Stimulated activated CD8-positive, alpha-beta memory T cell treated with anti-CD3 and anti-CD28 coated beads, Interleukin-4, amount 100 ng/mL, for 1 hour (primary cell): ENCODE measurements around the gene RECQL.
"Not testable (repeated sequence)": the region's sequence is repeated elsewhere in the genome, so short reads cannot be mapped to it uniquely, and the experiment has no call there.

ENCODE experiments used
- DNase-seq, 2 donors: peaks; one replicate each; pipeline ENCODE4 v3.0.0-alpha.2; 2020; ENCODE audit warnings: low read depth in 2 of 2, low spot score in 1 of 2

Gene RECQL

GRCh38 chr12:21502872-21503271, 1.4 kb upstream of the RECQL start:
- no peak for DNase-seq

GRCh38 chr12:21502164-21502496, 695 bp upstream of the RECQL start:
- DNase-seq, result peak in 1 of 2 donors; percentile 1

- peak in 1 of 2 donors; percentile 9 for DNase-seq
Observed at GRCh38 chr12:21500786-21501257, 613 bp downstream of the RECQL start.

- DNase-seq, result no peak
Observed at GRCh38 chr12:21499765-21500164, 1.7 kb downstream of the RECQL start.

GRCh38 chr12:21485998-21486397, 15.4 kb downstream of the RECQL start:
- no peak for DNase-seq

GRCh38 chr12:21483531-21483930, 17.9 kb downstream of the RECQL start:
- DNase-seq, result no peak

GRCh38 chr12:21478756-21479455, 22.5 kb downstream of the RECQL start:
- no peak for DNase-seq

- no peak for DNase-seq
Observed at GRCh38 chr12:21476949-21477348, 24.5 kb downstream of the RECQL start.

GRCh38 chr12:21475552-21475951, 25.9 kb downstream of the RECQL start:
- no peak for DNase-seq

- no peak for DNase-seq
Observed at GRCh38 chr12:21472197-21472823, 29.1 kb downstream of the RECQL start.

GRCh38 chr12:21471294-21471693, 30.1 kb downstream of the RECQL start:
- no peak for DNase-seq

GRCh38 chr12:21467334-21467733, 34.1 kb downstream of the RECQL start:
- not testable (repeated sequence) for DNase-seq

- DNase-seq, result no peak
Observed at GRCh38 chr12:21459474-21459873, 42.0 kb downstream of the RECQL start.

- DNase-seq, result no peak
Observed at GRCh38 chr12:21456291-21456780, 45.1 kb downstream of the RECQL start.

- no peak for DNase-seq
Observed at GRCh38 chr12:21453312-21453852, 48.1 kb downstream of the RECQL start.

GRCh38 chr12:21451529-21451928, 49.9 kb downstream of the RECQL start:
- no peak for DNase-seq

- DNase-seq, result no peak
Observed at GRCh38 chr12:21444193-21445146, 57.0 kb downstream of the RECQL start.

- no peak for DNase-seq
Observed at GRCh38 chr12:21439347-21439746, 62.1 kb downstream of the RECQL start.

- DNase-seq, result no peak
Observed at GRCh38 chr12:21438643-21439042, 62.8 kb downstream of the RECQL start.

GRCh38 chr12:21434699-21435098, 66.7 kb downstream of the RECQL start:
- no peak for DNase-seq

- DNase-seq, result no peak
Observed at GRCh38 chr12:21433525-21433924, 67.9 kb downstream of the RECQL start.
